GM12875 (cell line): ENCODE results near the gene COL7A1.
"Not testable (repeated sequence)": the region's sequence is repeated elsewhere in the genome, so short reads cannot be mapped to it uniquely, and the experiment has no call there.

Experiments used
- H3K4me3 ChIP-seq: one replicate; pipeline ENCODE4 v1.5.1; 2011; ENCODE audit warnings: low read depth, low read length, control low read depth
- CTCF ChIP-seq: IDR thresholded peaks from 2 replicates; pipeline ENCODE4 v1.5.1; 2011; ENCODE audit warnings: low read depth, mild to moderate bottlenecking, control low read depth, inconsistent platforms, low read length, moderate library complexity, borderline replicate concordance; ENCODE audit not compliant: insufficient read depth

Gene COL7A1

DNA sequence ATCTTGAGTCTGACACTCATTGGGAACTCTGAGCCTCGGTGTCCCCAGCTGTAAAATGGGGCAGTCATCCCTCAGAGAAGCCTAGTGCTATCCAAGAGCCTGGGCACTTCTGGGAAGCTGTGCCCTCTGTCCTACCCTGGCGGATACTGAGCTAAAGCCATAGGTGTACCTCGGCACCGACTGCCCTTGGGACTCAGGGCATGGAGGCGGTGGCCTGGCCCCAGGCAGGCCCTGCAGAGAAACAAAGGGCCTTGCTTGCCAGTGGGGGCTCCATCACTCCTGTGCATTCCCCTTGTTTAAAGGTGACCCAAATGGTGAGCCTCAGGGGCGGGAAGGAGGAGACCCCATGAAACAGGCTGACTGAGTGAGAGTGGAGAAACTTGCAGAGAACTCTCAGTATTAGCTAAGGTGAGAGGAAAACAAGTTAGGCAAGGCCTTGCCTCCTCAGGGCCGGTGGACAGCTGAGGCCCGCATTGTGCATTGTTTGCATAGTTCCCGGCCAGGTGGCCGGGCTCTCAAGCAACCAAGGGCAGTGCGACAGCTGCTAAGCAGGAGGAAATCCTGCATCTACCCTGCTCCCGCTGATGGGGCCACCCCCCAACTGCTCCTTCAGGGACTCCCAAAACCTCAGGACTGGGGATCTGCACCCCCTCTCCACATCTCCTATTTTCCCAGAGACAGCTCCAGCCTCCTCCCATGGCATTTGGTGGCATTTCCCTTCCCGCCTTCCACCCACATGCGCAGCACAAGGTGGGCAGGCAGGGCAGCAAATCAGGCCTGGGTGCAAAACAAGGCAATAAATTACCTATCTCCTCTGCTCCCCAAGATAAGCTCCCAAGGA lies 42.8 kb downstream of the COL7A1 start:
- TF ChIP-seq CTCF: no peak
- H3K4me3 ChIP-seq: no peak overlapping the region

GRCh38 chr3:48551651-48552050 lies 43.5 kb downstream of the COL7A1 start:
- H3K4me3 ChIP-seq: not testable (repeated sequence)

DNA sequence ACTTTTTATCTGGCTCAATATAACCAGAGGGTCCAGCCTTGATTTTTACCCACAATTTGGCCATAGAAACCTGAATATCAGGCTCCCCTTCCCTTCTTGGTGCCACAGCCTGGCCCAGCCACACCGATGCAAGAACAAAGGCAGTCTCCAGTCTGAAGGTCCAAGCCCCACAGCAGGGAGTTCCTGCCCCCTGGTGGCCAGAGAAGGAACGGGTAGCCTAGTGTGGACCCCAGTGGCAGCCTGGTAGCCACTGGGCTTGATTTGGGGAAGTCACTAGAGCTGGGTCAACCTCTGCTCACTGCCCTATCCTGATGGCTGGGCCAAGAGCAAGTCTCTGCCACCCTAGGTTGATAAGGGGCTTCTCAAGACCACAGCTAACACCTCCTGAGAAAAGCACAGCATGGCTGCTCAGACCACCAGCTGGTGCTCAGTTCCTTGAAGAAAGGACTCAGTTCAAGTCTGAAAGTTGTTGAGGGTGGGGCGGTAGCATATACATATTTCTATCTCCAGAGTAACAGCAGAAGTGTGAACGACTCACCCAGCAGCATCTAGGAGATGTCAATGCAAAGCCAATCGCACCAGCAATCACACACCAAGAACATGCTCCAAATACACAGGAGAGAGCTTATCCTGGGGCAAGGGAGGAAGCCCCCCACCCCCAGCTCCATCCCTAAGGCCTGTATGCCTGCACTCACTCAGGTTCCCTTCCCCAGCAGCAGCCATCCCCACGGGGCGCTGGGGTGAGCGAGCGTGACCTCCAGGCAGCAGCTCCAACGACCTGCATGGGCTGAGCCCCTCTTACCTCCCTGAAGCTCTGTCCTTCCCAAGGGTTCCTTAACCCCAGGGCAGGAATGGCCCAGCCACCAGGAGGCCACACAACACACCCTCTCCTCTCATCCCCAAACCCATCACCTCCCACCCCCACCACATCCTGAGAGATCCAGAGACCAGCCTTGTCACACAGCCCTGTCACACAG lies 46.1 kb downstream of the COL7A1 start:
- TF ChIP-seq CTCF: peak; percentile 94
- H3K4me3 ChIP-seq: no peak overlapping the region

DNA sequence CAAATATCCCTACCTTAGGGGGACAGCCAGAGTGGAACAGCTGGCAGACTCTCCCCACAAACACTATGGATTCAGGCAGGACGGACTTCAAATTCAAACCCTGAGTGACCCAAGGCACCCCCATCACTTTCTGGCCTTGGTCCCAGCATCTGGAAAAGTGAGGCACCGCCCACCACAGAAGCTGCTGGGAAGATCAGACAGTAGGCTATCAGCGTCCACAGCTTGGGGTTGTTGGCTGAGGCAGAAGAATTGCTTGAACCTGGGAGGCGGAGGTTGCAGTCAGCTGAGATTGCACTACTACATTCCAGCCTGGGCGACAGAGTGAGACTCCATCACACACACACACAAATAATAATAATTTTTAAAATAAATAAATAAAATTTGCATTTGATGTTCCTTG lies 47.0 kb downstream of the COL7A1 start:
- no peak for TF ChIP-seq CTCF

DNA sequence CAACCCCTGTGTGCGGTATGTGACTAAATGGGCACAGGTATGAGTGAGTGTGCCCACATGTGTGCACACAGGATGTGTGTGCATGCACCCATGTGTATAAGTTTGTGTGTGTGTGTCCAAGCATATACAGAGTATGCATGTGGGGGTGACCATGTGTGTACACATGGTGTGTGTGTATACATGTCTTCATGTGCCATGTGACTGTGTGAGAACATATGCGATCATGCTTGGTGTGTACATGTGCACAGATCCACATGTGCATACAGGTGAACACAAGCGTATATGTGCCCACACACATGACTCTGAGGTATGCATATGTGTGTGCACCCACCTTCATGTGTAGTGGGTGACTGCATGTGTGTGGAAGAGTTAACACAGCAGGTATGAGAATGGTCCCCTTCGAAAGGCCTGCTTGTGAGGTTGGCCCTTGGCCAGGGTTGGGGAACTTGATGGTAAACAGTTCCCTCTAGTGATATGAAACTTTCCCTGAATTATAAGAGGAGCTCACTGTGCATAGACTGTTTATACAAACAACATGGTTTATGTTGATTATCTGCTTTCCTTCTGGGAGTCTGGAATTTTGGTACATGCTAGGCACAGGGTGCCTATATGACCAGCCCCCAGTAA lies 48.8 kb downstream of the COL7A1 start:
- H3K4me3 ChIP-seq: no peak overlapping the region
- no peak for TF ChIP-seq CTCF

More for the DNA sequence above, 47.0 kb downstream of the COL7A1 start:
- H3K4me3 ChIP-seq: no peak overlapping the region

- no peak overlapping the region for H3K4me3 ChIP-seq
- no peak for TF ChIP-seq CTCF
These were observed 51.0 kb downstream of the COL7A1 start for GRCh38 chr3:48544141-48544540.

- no peak for TF ChIP-seq CTCF
- no peak overlapping the region for H3K4me3 ChIP-seq
These were observed 51.8 kb downstream of the COL7A1 start for GRCh38 chr3:48543271-48543866.
